OCI-LY3 (cell line): ENCODE measurements around the gene PPM1N.

Source experiments
- H2AFZ ChIP-seq: fragments of 200-600, 300-600 bp; shearing (Covaris generic); 2 replicates; pipeline ENCODE4 v1.6.0; 2014; ENCODE audit warnings: antibody characterized with exemption, low read depth, low read length
- H3K27ac ChIP-seq: fragments of 200-600, 300-600 bp; sonication (generic); 2 replicates; pipeline ENCODE4 v1.5.1; 2014; ENCODE audit warnings: mild to moderate bottlenecking, low read length, moderate library complexity, mixed read lengths
- H3K27me3 ChIP-seq: fragments of 200-600, 300-600 bp; sonication (generic); 2 replicates; pipeline ENCODE4 v1.6.1; 2014; ENCODE audit warnings: low read depth, low read length, mixed read lengths
- H3K36me3 ChIP-seq: fragments of 200-600, 300-600 bp; sonication (generic); replicated peaks from 2 replicates; pipeline ENCODE3; 2014; ENCODE audit warnings: low read depth, low read length, mixed read lengths
- H3K4me1 ChIP-seq: fragments of 300-600, 200-600 bp; sonication (generic); 2 replicates; pipeline ENCODE4 v1.6.1; 2014; ENCODE audit warnings: low read length, mixed read lengths
- H3K4me2 ChIP-seq: fragments of 200-600, 300-600 bp; sonication (generic); 2 replicates; pipeline ENCODE4 v1.6.1; 2014; ENCODE audit warnings: low read length, mixed read lengths
- H3K4me3 ChIP-seq: fragments of 300-600, 200-600 bp; sonication (generic); 2 replicates; pipeline ENCODE4 v1.5.1; 2014; ENCODE audit warnings: antibody characterized with exemption, mild to moderate bottlenecking, low read length, moderate library complexity
- H3K79me2 ChIP-seq: fragments of 300-600, 200-600 bp; shearing (Covaris generic); 2 replicates; pipeline ENCODE4 v1.6.1; 2014; ENCODE audit warnings: mild to moderate bottlenecking, low read length, mixed read lengths
- H3K9ac ChIP-seq: fragments of 300-600, 200-600 bp; shearing (Covaris generic); 2 replicates; pipeline ENCODE4 v1.6.0; 2014; ENCODE audit warnings: mild to moderate bottlenecking, low read length, moderate library complexity
- H3K9me3 ChIP-seq: fragments of 200-600, 300-600 bp; shearing (Covaris generic); 2 replicates; pipeline ENCODE4 v1.6.1; 2014; ENCODE audit warnings: low read length, mixed read lengths; ENCODE audit not compliant: insufficient read depth
- H4K20me1 ChIP-seq: fragments of 200-600, 300-600 bp; sonication (generic); 2 replicates; pipeline ENCODE4 v1.6.1; 2016; ENCODE audit warnings: low read length, mixed read lengths; ENCODE audit not compliant: insufficient read depth
- CTCF ChIP-seq: fragments of 200-600, 300-600 bp; sonication (generic); IDR thresholded peaks from 2 replicates; pipeline ENCODE4 v1.5.1; 2014; ENCODE audit warnings: antibody characterized with exemption, low read length, low read depth
- EZH2phosphoT487 ChIP-seq: fragments of 200-600 bp; shearing (Covaris generic); IDR thresholded peaks from 2 replicates; pipeline ENCODE4 v1.6.1; 2018; ENCODE audit warnings: antibody characterized with exemption, mixed run types, low read depth

The PPM1N gene

GRCh38 chr19:45506246-45506988 is 8.2 kb downstream of the PPM1N start:
- no peaks in the 10 kb centered on the region for H3K27me3 ChIP-seq
- peaks cover 41% of the 10 kb centered on the region for H3K4me1 ChIP-seq
- H3K36me3 ChIP-seq = peaks cover 14% of the 10 kb centered on the region
- H2AFZ ChIP-seq = peak overlapping the region; percentile 71; the same call in 1 of the 2 replicates
- peak overlapping the region; percentile 98 for H3K4me2 ChIP-seq
- peak overlapping the region; percentile 89 for H3K4me3 ChIP-seq
- peaks cover 11% of the 10 kb centered on the region for H4K20me1 ChIP-seq
- H3K9ac ChIP-seq = peak overlapping the region; percentile 93
- TF ChIP-seq EZH2phosphoT487 = no peak
- peak; percentile 85 for TF ChIP-seq CTCF
- no peaks in the 10 kb centered on the region for H3K9me3 ChIP-seq
- H3K79me2 ChIP-seq = peaks cover 46% of the 10 kb centered on the region
- H3K27ac ChIP-seq = peak overlapping the region; percentile 86

DNA sequence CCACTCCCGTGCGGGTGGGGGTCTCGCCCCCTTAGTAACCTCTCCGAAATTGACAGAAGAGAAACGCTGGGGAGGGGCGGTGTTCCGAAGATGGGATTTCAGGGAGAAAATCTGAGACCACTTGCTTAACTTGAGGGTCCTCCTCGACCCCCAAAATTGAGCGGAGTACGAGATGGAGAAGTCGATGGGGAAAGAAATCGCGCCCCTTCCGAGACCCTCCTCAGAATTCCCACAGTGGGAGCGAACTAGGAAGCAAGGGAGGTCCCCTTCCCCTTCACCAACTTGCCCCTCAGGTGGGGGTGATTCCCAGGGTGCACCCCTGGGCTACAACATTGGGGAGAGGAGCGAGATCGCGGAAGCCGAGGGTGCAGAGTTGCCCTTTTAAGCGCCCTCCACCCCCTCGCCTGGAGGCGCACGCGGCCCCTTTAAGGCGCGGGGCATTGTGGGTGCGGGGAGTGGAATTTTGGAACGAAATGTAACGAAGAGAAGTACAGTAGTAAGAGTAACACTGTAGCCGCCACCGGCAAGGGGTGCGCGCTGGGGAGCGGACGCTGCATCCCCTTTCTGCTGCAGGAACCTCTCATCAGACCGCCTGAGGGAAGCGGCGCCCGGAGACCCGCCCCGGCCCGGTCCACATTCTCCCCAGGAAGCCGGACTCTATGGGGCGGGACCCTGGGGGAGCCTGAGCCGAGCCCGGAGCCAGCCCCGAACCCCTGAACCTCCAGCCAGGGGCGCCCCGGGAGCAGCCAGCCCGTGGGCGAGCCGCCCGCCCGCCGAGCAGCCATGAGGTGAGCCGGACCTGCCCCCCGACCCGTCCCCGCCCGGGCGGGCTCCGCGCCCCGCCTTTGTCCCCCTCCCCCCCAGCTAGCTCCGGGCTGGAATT is 9.0 kb downstream of the PPM1N start, which contains the start of gene VASP:
Gene VASP, plus strand, starts transcription at position 491 of the 883 bp plus-strand sequence. Its CDS starts 293 bp downstream, at position 784.
- Histone ChIP-seq H3K9ac (peak within 1 kb of the TSS; percentile 93), H3K36me3 (peaks cover 14% of the 10 kb centered on the region), H3K4me3 (peak within 1 kb of the TSS; percentile 89), H3K27me3 (no peaks in the 10 kb centered on the region), H2AFZ (peak within 1 kb of the TSS; percentile 71; the same call in 1 of the 2 replicates), H3K79me2 (peaks cover 54% of the 10 kb centered on the region), H3K4me2 (peak within 1 kb of the TSS; percentile 98), H3K9me3 (no peaks in the 10 kb centered on the region), H3K4me1 (peaks cover 33% of the 10 kb centered on the region), H4K20me1 (peaks cover 16% of the 10 kb centered on the region), H3K27ac (peak within 1 kb of the TSS; percentile 86)
- no peak for TF ChIP-seq EZH2phosphoT487

GRCh38 chr19:45507872-45508416 is 9.7 kb downstream of the PPM1N start:
- H3K4me3 ChIP-seq = peak overlapping the region; percentile 89
- no peak overlapping the region for H2AFZ ChIP-seq
- peaks cover 16% of the 10 kb centered on the region for H4K20me1 ChIP-seq
- H3K27ac ChIP-seq = peak overlapping the region; percentile 86
- peaks cover 61% of the 10 kb centered on the region for H3K79me2 ChIP-seq
- TF ChIP-seq CTCF = no peak
- no peak for TF ChIP-seq EZH2phosphoT487
- H3K4me1 ChIP-seq = peaks cover 28% of the 10 kb centered on the region
- H3K9me3 ChIP-seq = no peaks in the 10 kb centered on the region
- H3K27me3 ChIP-seq = no peaks in the 10 kb centered on the region
- peaks cover 16% of the 10 kb centered on the region for H3K36me3 ChIP-seq
- peak overlapping the region; percentile 93 for H3K4me2 ChIP-seq
- H3K9ac ChIP-seq = peak overlapping the region; percentile 93

- Histone ChIP-seq H4K20me1 (peaks cover 16% of the 10 kb centered on the region), H3K9ac (peak overlapping the region; percentile 93), H2AFZ (no peak overlapping the region), H3K36me3 (peaks cover 17% of the 10 kb centered on the region), H3K4me3 (peak overlapping the region; percentile 89), H3K79me2 (peaks cover 66% of the 10 kb centered on the region), H3K27ac (peak overlapping the region; percentile 86), H3K4me1 (peaks cover 27% of the 10 kb centered on the region), H3K27me3 (no peaks in the 10 kb centered on the region), H3K4me2 (peak overlapping the region; percentile 93), H3K9me3 (no peaks in the 10 kb centered on the region)
- TF ChIP-seq EZH2phosphoT487 (no peak), CTCF (no peak)
These were observed 10.2 kb downstream of the PPM1N start for GRCh38 chr19:45508417-45508860.
